Epidermal melanocyte (primary cell): ENCODE data around the gene DCDC2C.

Source experiments
- DNase-seq: peaks from one replicate; pipeline ENCODE4 v3.0.0; 2011; ENCODE audit warnings: low spot score; ENCODE audit not compliant: insufficient read length

The DCDC2C gene

DNA sequence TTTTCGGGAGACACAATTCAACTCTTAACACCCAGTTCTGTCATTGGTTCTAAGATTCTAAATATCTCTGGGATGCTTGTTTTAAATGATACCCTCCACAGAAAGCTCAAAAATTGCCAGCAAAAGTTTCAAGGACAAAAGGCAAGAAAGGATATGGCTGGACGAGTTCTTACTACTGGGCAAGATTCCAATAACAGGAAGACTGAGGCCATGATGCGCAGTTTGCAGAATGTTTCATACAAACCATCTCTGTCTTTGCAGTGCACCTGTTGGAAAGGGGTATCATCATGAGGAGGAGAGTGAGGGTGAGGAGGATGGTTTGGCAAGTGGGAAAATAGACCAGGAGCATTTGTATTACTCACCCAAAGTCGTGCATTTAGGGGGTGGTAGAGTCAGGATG lies 172.8 kb downstream of the DCDC2C start:
- DNase-seq = no peak

- no peak for DNase-seq
Measured at GRCh38 chr2:3876685-3877084, 173.3 kb downstream of the DCDC2C start.

GRCh38 chr2:3885629-3886628 lies 182.6 kb downstream of the DCDC2C start:
- DNase-seq = no peak

DNA sequence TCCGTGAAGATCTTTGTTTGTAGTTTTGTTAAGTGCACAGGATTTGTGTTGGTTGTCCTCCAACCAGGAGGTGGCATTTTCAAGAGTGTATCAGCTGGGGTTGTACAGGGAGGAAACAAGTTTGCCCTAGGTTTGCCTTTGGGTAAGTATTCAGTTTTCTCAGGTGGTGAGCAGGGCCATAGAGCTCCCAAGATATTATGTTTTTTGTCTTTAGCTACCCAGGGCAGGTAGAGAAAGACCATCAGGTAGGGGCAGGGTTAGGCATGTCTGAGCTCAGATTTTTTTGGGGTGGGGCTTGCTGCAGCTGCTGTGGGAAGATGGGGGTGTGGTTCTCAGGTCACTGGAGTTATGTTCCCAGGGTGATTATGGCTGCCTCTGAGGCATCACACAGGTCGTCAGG lies 191.6 kb downstream of the DCDC2C start:
- DNase-seq = no peak
